Mucosa of descending colon (tissue), 3 donors: ENCODE data around the gene ARID1B. TPM values are rescaled to one million over a fixed set of nuclear protein-coding genes. Genes with fewer than 3 reads are reported as not detected.

Source experiments
- ATAC-seq: fragments of 200-7000 bp; cut with Tn5 transposase; one replicate; pipeline ENCODE4 v1.9.1; 2020; ENCODE audit warnings: mild to moderate bottlenecking, moderate library complexity
- DNase-seq, 3 donors: peaks; one replicate each; pipeline ENCODE4 v3.0.0-alpha.2; 2020
- H3K36me3 ChIP-seq: fragments of 200-600 bp; one replicate; pipeline ENCODE4 v1.8.0; 2021; ENCODE audit warnings: low read depth, mild to moderate bottlenecking
- H3K4me1 ChIP-seq: fragments of 200-600 bp; one replicate; pipeline ENCODE4 v1.8.0; 2021; ENCODE audit warnings: low read depth, mild to moderate bottlenecking
- H3K4me3 ChIP-seq: fragments of 200-600 bp; one replicate; pipeline ENCODE4 v1.8.0; 2021; ENCODE audit warnings: mild to moderate bottlenecking
- H3K9me3 ChIP-seq: fragments of 200-600 bp; one replicate; pipeline ENCODE4 v1.8.0; 2021; ENCODE audit warnings: mild to moderate bottlenecking
- intact Hi-C, 2 donors: fragments of 100-400 bp; cut with DNase I in 1 of 2; cut with micrococcal nuclease in 1 of 2; formaldehyde crosslinking; loops; one replicate each; pipeline versions ENCODE4 v1.11.0 to v1.11.1; 2022; cut with DNase I, micrococcal nuclease
- total RNA-seq, 3 donors: library from RNA; stranded (reverse); fragmentation: NEBNext Ultra II Directional in 2 of 3; extraction: Animal tissue kit (Norgen Biotek cat#: 25700) in 2 of 3; gene quantifications; one replicate each; pipeline versions ENCODE4 v1.2.1 to v1.2.4, GENCODE V29; 2021 to 2023
- TF ChIP-seq, protein P1 (sequence below): fragments of 200-600 bp; IDR thresholded peaks from one replicate; pipeline ENCODE4 v1.8.0; 2022; ENCODE audit warnings: antibody characterized with exemption, mild to moderate bottlenecking
- donor health status: DM: no; HTN: no; CAD: no; lungs with moderate emphysema.
- donor health status: DM: no; HTN: no; CAD: no.
- donor health status: DM: no; HTN: yes; CAD: no.

Gene ARID1B
- total RNA-seq, 3 donors from 2014 or later, result 71.8 to 102 (median 101) TPM

GRCh38 chr6:156809446-156810178 is 32.4 kb downstream of the ARID1B start:
- intact Hi-C loops, result no loop called here
- Histone ChIP-seq H3K4me1 (no peaks in the 10 kb centered on the region), H3K9me3 (no peaks in the 10 kb centered on the region), H3K4me3 (no peak overlapping the region), H3K36me3 (no peaks in the 10 kb centered on the region)
- TF ChIP-seq, protein P1, sequence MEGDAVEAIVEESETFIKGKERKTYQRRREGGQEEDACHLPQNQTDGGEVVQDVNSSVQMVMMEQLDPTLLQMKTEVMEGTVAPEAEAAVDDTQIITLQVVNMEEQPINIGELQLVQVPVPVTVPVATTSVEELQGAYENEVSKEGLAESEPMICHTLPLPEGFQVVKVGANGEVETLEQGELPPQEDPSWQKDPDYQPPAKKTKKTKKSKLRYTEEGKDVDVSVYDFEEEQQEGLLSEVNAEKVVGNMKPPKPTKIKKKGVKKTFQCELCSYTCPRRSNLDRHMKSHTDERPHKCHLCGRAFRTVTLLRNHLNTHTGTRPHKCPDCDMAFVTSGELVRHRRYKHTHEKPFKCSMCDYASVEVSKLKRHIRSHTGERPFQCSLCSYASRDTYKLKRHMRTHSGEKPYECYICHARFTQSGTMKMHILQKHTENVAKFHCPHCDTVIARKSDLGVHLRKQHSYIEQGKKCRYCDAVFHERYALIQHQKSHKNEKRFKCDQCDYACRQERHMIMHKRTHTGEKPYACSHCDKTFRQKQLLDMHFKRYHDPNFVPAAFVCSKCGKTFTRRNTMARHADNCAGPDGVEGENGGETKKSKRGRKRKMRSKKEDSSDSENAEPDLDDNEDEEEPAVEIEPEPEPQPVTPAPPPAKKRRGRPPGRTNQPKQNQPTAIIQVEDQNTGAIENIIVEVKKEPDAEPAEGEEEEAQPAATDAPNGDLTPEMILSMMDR, result no peak
- ATAC-seq (no peak), DNase-seq (no peak)

- intact Hi-C loops, result no loop called here
- DNase-seq, result no peak
Observed at GRCh38 chr6:156814036-156814581, 36.9 kb downstream of the ARID1B start.

GRCh38 chr6:156816505-156816904 is 39.3 kb downstream of the ARID1B start:
- intact Hi-C loops, result no loop called here
- H3K4me1 ChIP-seq, result peaks cover 11% of the 10 kb centered on the region
- H3K4me3 ChIP-seq, result no peak overlapping the region
- TF ChIP-seq, protein P1, result no peak
- DNase-seq, result no peak
- H3K9me3 ChIP-seq, result no peaks in the 10 kb centered on the region
- no peaks in the 10 kb centered on the region for H3K36me3 ChIP-seq
- peak; percentile 79 for ATAC-seq

More at GRCh38 chr6:156814036-156814581, 36.9 kb downstream of the ARID1B start:
- H3K4me1 ChIP-seq, result peaks cover 4% of the 10 kb centered on the region
- H3K9me3 ChIP-seq, result no peaks in the 10 kb centered on the region
- H3K36me3 ChIP-seq, result no peaks in the 10 kb centered on the region
- TF ChIP-seq, protein P1, result no peak
- H3K4me3 ChIP-seq, result no peak overlapping the region
- no peak for ATAC-seq

DNA sequence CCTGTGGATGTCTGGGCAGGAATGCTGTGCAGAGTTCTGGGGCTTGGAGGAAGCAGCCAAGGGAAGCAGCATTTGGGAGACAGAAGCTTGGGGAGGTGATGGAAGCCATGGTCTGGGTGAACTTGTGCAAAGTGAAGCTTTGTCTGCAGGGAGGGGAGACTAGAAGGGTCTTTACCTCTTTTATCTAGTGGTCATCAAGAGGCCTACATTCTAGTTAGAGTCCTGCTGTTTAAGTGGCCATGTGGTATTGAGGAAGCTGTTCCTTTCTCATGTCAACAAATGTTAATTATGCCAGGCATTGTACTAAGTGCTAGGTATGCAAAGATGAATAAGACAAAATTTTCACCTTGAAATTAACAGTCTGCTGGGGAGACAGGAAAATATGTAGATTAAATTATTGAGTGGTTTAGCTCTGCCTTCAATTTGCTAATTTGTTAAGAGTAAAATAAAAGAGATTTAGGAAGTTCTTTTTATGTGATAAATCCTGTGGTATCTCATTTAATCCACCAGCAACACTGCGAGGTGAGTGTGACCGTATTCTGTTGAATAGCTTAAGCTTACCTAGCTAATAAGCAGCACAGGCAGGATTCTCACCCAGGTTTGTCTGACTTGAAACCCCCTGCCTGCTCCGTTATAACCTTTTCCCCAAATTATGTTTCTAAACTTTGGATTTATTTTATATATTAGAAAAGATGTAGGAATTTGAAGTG is 43.1 kb downstream of the ARID1B start:
- peaks cover 27% of the 10 kb centered on the region for H3K4me1 ChIP-seq

GRCh38 chr6:156821707-156822106 is 44.5 kb downstream of the ARID1B start:
- DNase-seq (no peak), ATAC-seq (no peak)
- Histone ChIP-seq H3K4me3 (no peak overlapping the region), H3K36me3 (no peaks in the 10 kb centered on the region), H3K9me3 (no peaks in the 10 kb centered on the region), H3K4me1 (peaks cover 23% of the 10 kb centered on the region)
- intact Hi-C loops, result no loop called here
- TF ChIP-seq, protein P1, result no peak

More for the DNA sequence above, 43.1 kb downstream of the ARID1B start:
- Histone ChIP-seq H3K4me3 (no peak overlapping the region), H3K9me3 (no peaks in the 10 kb centered on the region), H3K36me3 (no peaks in the 10 kb centered on the region)
- DNase-seq, result no peak
- TF ChIP-seq, protein P1, result no peak
- intact Hi-C loops, result no loop called here
- ATAC-seq, result no peak
